ENCODE data around the gene PRKCZ. TPM values are rescaled to one million over a fixed set of nuclear protein-coding genes. Genes with fewer than 3 reads are reported as not detected.

Gene PRKCZ
- total and polyA plus RNA-seq, 2 of the 4 experiments (the other 2 are of a cell fraction): 2.0 to 3.5 TPM

DNA sequence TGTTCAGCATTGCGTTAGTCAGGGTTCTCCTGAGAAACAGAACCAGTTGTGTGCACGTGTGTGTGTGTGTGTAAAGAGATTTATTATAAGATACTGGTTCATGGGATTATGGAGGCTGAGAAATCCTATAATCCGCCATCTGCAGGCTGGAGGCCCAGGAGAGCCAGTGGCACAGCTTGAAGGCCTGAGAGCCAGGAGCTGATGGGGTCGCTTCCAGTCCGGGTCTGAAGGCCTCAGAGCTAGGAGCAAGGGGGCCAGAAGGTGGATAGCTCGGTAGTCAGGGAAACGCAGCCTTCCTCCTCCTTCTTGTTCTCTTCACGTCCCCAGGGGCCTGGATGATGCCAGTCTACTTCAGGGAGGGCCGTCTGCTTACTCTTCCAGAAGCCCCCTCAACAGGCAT, 106.7 kb downstream of the PRKCZ start:
- Histone ChIP-seq H3K79me1 (ENCODE audit: low read depth in 1 of 2, low read length in 2 of 2) (no peaks in the 10 kb centered on the region), H3K9me3 (ENCODE audit: control insufficient read depth, insufficient read depth, low read length) (no peaks in the 10 kb centered on the region), H3K4me2 (ENCODE audit: low read depth, low read length) (no peak overlapping the region), H2BK15ac (ENCODE audit: low read depth, low read length) (no peak overlapping the region), H3K4me1 (ENCODE audit: control insufficient read depth, insufficient read depth, low read length) (no peaks in the 10 kb centered on the region), H2AFZ (replicated peaks; ENCODE audit: low read length, poor library complexity) (no peak overlapping the region), H3K27me3 (ENCODE audit: control insufficient read depth, insufficient read depth, low read length) (peaks cover 8% of the 10 kb centered on the region; the same call in 1 of the 2 replicates), H2BK120ac (ENCODE audit: low read depth, low read length) (no peak overlapping the region), H3K56ac (ENCODE audit: extremely low read depth, insufficient read depth, low read length) (no peak overlapping the region), H4K5ac (ENCODE audit: low read depth, low read length) (no peak overlapping the region), H3K9me1 (ENCODE audit: insufficient read depth, low read length) (no peaks in the 10 kb centered on the region), H2AK5ac (ENCODE audit: low read depth, low read length) (no peak overlapping the region), H3K9ac (ENCODE audit: low read depth, low read length) (no peak overlapping the region), H2BK5ac (ENCODE audit: low read depth, low read length, poor library complexity, severe bottlenecking) (no peak overlapping the region), H4K8ac (ENCODE audit: low read depth in 2 of 2, low read length in 2 of 2) (no peak overlapping the region), H3K4me3 (ENCODE audit: insufficient read depth, low read depth, low read length) (no peak overlapping the region), H3K23ac (ENCODE audit: low read depth, low read length) (no peak overlapping the region), H3K36me3 (ENCODE audit: control insufficient read depth, insufficient read depth, low read length) (no peaks in the 10 kb centered on the region), H3K4ac (ENCODE audit: low read depth, low read length) (no peak overlapping the region), H2AK9ac (replicated peaks; ENCODE audit: low read depth, low read length, poor library complexity) (no peak overlapping the region), H4K20me1 (ENCODE audit: insufficient read depth, low read length) (no peaks in the 10 kb centered on the region), H3K14ac (replicated peaks; ENCODE audit: low read depth, low read length) (no peak overlapping the region), H4K91ac (ENCODE audit: insufficient read depth, low read depth, low read length) (no peak overlapping the region), H3K18ac (ENCODE audit: low read depth, low read length) (no peak overlapping the region), H3K27ac (ENCODE audit: insufficient read depth, low read length) (no peak overlapping the region), H2BK20ac (ENCODE audit: low read depth, low read length) (no peak overlapping the region)
- WGBS, 2 experiments (ENCODE audit: extremely low coverage in 2 of 2, insufficient read length in 1 of 2): 65% methylated on average over 4 of the region's 9 CpGs; no CpG with 5 or more reads in 1 of the 2 experiments
- BruUV-seq (replicated peaks): no TSS peak
- TF ChIP-seq BHLHE40 (IDR thresholded peaks at IDR 0.05; ENCODE audit: low read depth, low read length): no peak
- TF ChIP-seq, protein P1, sequence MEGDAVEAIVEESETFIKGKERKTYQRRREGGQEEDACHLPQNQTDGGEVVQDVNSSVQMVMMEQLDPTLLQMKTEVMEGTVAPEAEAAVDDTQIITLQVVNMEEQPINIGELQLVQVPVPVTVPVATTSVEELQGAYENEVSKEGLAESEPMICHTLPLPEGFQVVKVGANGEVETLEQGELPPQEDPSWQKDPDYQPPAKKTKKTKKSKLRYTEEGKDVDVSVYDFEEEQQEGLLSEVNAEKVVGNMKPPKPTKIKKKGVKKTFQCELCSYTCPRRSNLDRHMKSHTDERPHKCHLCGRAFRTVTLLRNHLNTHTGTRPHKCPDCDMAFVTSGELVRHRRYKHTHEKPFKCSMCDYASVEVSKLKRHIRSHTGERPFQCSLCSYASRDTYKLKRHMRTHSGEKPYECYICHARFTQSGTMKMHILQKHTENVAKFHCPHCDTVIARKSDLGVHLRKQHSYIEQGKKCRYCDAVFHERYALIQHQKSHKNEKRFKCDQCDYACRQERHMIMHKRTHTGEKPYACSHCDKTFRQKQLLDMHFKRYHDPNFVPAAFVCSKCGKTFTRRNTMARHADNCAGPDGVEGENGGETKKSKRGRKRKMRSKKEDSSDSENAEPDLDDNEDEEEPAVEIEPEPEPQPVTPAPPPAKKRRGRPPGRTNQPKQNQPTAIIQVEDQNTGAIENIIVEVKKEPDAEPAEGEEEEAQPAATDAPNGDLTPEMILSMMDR (conservative IDR thresholded peaks at IDR 0.05; ENCODE audit: low read depth, low read length): no peak
- no peak for TF ChIP-seq SMC3 (IDR thresholded peaks at IDR 0.05; ENCODE audit: low read depth, low read length)
- no peak for TF ChIP-seq MAZ (IDR thresholded peaks at IDR 0.05; ENCODE audit: borderline replicate concordance, low read depth, low read length)
- TF ChIP-seq FOS (IDR thresholded peaks at IDR 0.05; ENCODE audit: low read depth, low read length): no peak
- TF ChIP-seq RCOR1 (IDR thresholded peaks at IDR 0.05; ENCODE audit: insufficient replicate concordance, low read length): no peak
- TF ChIP-seq, protein P2, sequence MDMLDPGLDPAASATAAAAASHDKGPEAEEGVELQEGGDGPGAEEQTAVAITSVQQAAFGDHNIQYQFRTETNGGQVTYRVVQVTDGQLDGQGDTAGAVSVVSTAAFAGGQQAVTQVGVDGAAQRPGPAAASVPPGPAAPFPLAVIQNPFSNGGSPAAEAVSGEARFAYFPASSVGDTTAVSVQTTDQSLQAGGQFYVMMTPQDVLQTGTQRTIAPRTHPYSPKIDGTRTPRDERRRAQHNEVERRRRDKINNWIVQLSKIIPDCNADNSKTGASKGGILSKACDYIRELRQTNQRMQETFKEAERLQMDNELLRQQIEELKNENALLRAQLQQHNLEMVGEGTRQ (IDR thresholded peaks at IDR 0.05; ENCODE audit: low read depth, low read length): no peak
- TF ChIP-seq RFX5 (IDR thresholded peaks at IDR 0.05; ENCODE audit: low read depth, low read length): no peak
- no peak for TF ChIP-seq MXI1 (IDR thresholded peaks at IDR 0.05; ENCODE audit: borderline replicate concordance, low read depth, low read length)
- TF ChIP-seq CHD1 (IDR thresholded peaks at IDR 0.05; ENCODE audit: low read depth, low read length): no peak
- no peak for TF ChIP-seq RAD21 (IDR thresholded peaks at IDR 0.05; ENCODE audit: low read length)
- TF ChIP-seq CEBPB (IDR thresholded peaks at IDR 0.05; ENCODE audit: low read depth, low read length): no peak
- TF ChIP-seq, protein P3, sequence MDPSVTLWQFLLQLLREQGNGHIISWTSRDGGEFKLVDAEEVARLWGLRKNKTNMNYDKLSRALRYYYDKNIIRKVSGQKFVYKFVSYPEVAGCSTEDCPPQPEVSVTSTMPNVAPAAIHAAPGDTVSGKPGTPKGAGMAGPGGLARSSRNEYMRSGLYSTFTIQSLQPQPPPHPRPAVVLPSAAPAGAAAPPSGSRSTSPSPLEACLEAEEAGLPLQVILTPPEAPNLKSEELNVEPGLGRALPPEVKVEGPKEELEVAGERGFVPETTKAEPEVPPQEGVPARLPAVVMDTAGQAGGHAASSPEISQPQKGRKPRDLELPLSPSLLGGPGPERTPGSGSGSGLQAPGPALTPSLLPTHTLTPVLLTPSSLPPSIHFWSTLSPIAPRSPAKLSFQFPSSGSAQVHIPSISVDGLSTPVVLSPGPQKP (IDR thresholded peaks at IDR 0.05; ENCODE audit: borderline replicate concordance, low read depth, low read length): no peak
- no peak for TF ChIP-seq MAFK (IDR thresholded peaks at IDR 0.05; ENCODE audit: low read depth, low read length)
- no peak for TF ChIP-seq POLR2A (IDR thresholded peaks at IDR 0.05; ENCODE audit: low read depth, low read length)
- DNase-seq: no peak
- intact Hi-C loops (cut with micrococcal nuclease): no loop called here
- POLR2A ChIA-PET (ENCODE audit: unreplicated experiment): no interaction called here
- dilution Hi-C loops (cut with HindIII; ENCODE audit: low sequenced_read_pairs, unreplicated experiment): no loop called here
- CTCF ChIA-PET: interaction anchor here (0.6 to 1.0 kb wide), 2 partner anchors 28 to 71 kb away, joined by 3 read pairs; no protein-coding TSS in a partner anchor
- ATAC-seq (ENCODE audit: low read depth): no peak
- in situ Hi-C loops (cut with MboI; ENCODE audit: low sequenced_read_pairs): loop anchor here (10.0 kb wide), 1 partner anchor 192 kb away; no protein-coding TSS in a partner anchor
